GM06990 (cell line): Measurements from ENCODE around the gene TPT1.

Experiments
- DNase-seq: peaks from one replicate; pipeline ENCODE4 v3.0.0-alpha.2; 2011; ENCODE audit not compliant: insufficient read length; ENCODE audit errors: extremely low read depth
- H3K27me3 ChIP-seq: replicated peaks from 2 replicates; pipeline ENCODE4 v1.6.0; 2011; ENCODE audit warnings: low read length; ENCODE audit not compliant: control insufficient read depth, insufficient read depth
- H3K36me3 ChIP-seq: 2 replicates; pipeline ENCODE4 v1.5.1; 2011; ENCODE audit warnings: low read length; ENCODE audit not compliant: control insufficient read depth, insufficient read depth
- H3K4me3 ChIP-seq: replicated peaks from 2 replicates; pipeline ENCODE4 v1.5.1; 2011; ENCODE audit warnings: low read depth, mild to moderate bottlenecking, control low read depth, low read length
- TF ChIP-seq, protein P1 (sequence below): IDR thresholded peaks from 2 replicates; pipeline ENCODE4 v1.5.1; 2011; ENCODE audit warnings: low read length, control low read depth, mild to moderate bottlenecking, inconsistent platforms; ENCODE audit not compliant: insufficient read depth, poor library complexity, severe bottlenecking

Gene TPT1

GRCh38 chr13:45337395-45337794 is 3.6 kb downstream of the TPT1 start:
- Histone ChIP-seq H3K27me3 (no peaks in the 10 kb centered on the region), H3K36me3 (peaks cover 19% of the 10 kb centered on the region), H3K4me3 (no peak overlapping the region)
- no peak for DNase-seq
- TF ChIP-seq, protein P1, sequence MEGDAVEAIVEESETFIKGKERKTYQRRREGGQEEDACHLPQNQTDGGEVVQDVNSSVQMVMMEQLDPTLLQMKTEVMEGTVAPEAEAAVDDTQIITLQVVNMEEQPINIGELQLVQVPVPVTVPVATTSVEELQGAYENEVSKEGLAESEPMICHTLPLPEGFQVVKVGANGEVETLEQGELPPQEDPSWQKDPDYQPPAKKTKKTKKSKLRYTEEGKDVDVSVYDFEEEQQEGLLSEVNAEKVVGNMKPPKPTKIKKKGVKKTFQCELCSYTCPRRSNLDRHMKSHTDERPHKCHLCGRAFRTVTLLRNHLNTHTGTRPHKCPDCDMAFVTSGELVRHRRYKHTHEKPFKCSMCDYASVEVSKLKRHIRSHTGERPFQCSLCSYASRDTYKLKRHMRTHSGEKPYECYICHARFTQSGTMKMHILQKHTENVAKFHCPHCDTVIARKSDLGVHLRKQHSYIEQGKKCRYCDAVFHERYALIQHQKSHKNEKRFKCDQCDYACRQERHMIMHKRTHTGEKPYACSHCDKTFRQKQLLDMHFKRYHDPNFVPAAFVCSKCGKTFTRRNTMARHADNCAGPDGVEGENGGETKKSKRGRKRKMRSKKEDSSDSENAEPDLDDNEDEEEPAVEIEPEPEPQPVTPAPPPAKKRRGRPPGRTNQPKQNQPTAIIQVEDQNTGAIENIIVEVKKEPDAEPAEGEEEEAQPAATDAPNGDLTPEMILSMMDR = no peak

GRCh38 chr13:45336025-45336800 is 4.8 kb downstream of the TPT1 start:
- Histone ChIP-seq H3K4me3 (no peak overlapping the region), H3K27me3 (no peaks in the 10 kb centered on the region), H3K36me3 (peaks cover 19% of the 10 kb centered on the region)
- no peak for DNase-seq
- TF ChIP-seq, protein P1 = no peak

DNA sequence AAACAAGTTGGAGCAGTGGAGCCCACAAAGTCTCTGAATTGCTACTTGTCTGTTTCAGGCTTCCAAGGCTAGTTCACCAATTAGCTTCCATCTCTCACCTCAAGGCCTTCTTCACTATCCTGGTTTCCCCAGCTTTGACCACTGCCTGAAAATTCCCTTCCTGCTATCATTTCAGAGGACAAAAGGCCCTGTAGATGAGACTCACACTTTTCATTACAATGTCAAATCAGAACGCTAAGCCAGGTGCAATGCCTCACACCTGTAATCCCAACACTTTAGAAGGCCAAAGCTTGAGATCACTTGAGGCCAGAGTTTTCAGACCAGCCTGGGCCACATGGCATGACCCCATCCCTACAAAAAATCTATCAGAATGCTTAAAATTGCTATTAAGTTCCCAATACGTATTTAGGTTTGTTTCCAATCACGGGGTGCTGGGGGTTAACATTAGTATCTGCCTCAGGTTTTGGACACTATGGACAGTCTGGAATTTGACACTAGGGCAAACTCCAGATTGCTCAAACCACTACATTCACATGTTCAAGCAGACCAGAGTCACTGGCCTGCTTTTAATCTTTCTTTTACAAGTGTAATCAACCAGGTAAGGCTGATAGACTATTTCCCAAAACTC is 5.5 kb downstream of the TPT1 start:
- Histone ChIP-seq H3K27me3 (no peaks in the 10 kb centered on the region), H3K36me3 (peaks cover 19% of the 10 kb centered on the region), H3K4me3 (no peak overlapping the region)
- TF ChIP-seq, protein P1 = no peak
- DNase-seq = no peak

DNA sequence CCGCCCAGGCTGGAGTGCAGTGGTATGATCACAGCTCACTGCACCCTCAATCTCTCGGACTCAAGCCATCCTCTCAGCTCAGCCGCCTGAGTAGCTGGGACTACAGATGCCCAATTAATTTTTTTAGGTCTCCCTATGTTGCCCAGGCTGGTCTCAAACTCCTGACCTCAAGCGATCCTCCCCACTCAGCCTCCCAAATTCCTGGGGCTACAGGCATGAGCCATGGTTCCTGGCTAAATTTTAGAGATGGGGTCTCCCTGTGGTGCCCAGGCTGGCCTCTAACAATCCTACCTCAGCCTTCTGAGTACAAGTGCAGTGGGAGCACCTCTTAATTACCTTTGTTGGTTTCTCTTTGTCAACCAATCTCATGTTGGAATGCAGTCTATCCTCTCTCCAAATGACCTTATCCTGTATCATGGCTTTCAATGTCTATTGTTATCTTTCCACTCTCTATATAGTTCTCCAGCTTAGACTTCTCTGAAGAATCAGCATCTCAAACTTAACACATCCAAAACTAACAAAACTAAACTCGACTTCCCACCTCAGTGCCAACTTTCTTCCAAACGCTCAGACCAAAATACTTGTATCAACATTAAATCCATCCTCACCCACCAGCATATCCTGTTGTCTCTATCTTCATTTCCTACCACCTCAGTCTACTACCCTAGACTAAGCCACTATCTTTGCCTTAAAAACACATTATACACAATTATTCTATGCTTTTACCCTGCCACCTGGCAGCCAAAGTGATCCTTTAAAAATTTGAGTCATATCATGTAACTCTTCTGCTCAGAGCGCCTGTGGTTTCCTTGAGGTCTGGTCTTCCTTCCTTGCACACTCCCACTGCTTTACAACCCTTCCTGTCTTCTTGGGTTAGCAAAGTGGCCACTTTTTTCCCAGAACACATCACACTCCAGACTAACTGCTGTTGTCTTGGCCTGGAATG is 6.7 kb downstream of the TPT1 start:
- Histone ChIP-seq H3K27me3 (no peaks in the 10 kb centered on the region), H3K4me3 (no peak overlapping the region), H3K36me3 (peaks cover 17% of the 10 kb centered on the region)
- TF ChIP-seq, protein P1 = no peak
- DNase-seq = no peak

GRCh38 chr13:45333251-45333976 is 7.6 kb downstream of the TPT1 start:
- no peak overlapping the region for H3K4me3 ChIP-seq
- no peaks in the 10 kb centered on the region for H3K27me3 ChIP-seq
- DNase-seq = no peak
- TF ChIP-seq, protein P1 = no peak
- peaks cover 17% of the 10 kb centered on the region for H3K36me3 ChIP-seq
